HepG2 (cell line): ENCODE results near the gene TENM3. TPM values are rescaled to one million over a fixed set of nuclear protein-coding genes. Genes with fewer than 3 reads are reported as not detected.

Experiments used
- ATAC-seq: fragments of 200-7000 bp; cut with Tn5 transposase; 3 replicates; pipeline ENCODE4 v1.9.1; 2020; ENCODE audit warnings: mild to moderate bottlenecking, moderate library complexity
- BruUV-seq: library from RNA; stranded (reverse); fragments of 400-500 nt; replicated peaks from 2 replicates; lab custom pipeline; 2021; lab: Mats Ljungman, UMichigan
- CTCF ChIA-PET: fragments of 300-600 bp; formaldehyde crosslinking; extraction: SDS; loops from one replicate; lab custom pipeline; 2021; ENCODE audit warnings: low total read pairs, inconsistent platforms, low intra/inter-chr PET ratio; lab: Yijun Ruan, JAX
- POLR2A ChIA-PET: fragments of 350-600 bp; sonication (Branson Sonifier 250); formaldehyde crosslinking; loops from one replicate; lab custom pipeline; 2020; ENCODE audit warnings: antibody characterized with exemption, inconsistent platforms; lab: Yijun Ruan, JAX
- DNase-seq: peaks from one replicate; pipeline ENCODE4 v3.0.0-alpha.2; 2015; ENCODE audit warnings: low spot score
- FAIRE-seq: peaks from 3 replicates; lab custom pipeline; 2011; peaks lifted over from hg19 to GRCh38; lab: Jason Lieb, UNC
- H2AFZ ChIP-seq: one replicate; pipeline ENCODE4 v1.6.1; 2011; ENCODE audit warnings: low read length, inconsistent platforms
- H3K27ac ChIP-seq: fragments of 300-600 bp; 3 replicates; pipeline ENCODE4 v1.8.0; 2011; ENCODE audit warnings: mixed run types, mild to moderate bottlenecking, mixed read lengths, low read length, inconsistent platforms; ENCODE audit not compliant: insufficient read depth; ENCODE audit errors: extremely low read length
- H3K27me3 ChIP-seq, 2 experiments: fragments of 200-600 bp in 1 of 2; 2 replicates in 1 of 2; 3 replicates in 1 of 2; pipeline versions ENCODE4 v1.6.0 to v1.8.0; 2011; ENCODE audit warnings: low read length in 2 of 2, mild to moderate bottlenecking in 2 of 2, moderate library complexity in 2 of 2, inconsistent platforms in 1 of 2; ENCODE audit not compliant: insufficient read depth in 2 of 2, control insufficient read depth in 1 of 2
- H3K36me3 ChIP-seq, 2 experiments: fragments of 200-600 bp in 1 of 2; replicated peaks in 1 of 2; 2 replicates in 1 of 2; 3 replicates in 1 of 2; pipeline versions ENCODE4 v1.5.1 to v1.8.0; 2011; ENCODE audit warnings: low read length in 2 of 2, inconsistent platforms in 1 of 2; ENCODE audit not compliant: insufficient read depth in 2 of 2, control insufficient read depth in 1 of 2
- H3K4me1 ChIP-seq: 2 replicates; pipeline ENCODE4 v1.5.1; 2012; ENCODE audit warnings: low read length, inconsistent platforms; ENCODE audit not compliant: insufficient read depth
- H3K4me2 ChIP-seq: 2 replicates; pipeline ENCODE4 v1.6.0; 2011; ENCODE audit warnings: low read depth, low read length, inconsistent platforms
- H3K4me3 ChIP-seq, 3 experiments: fragments of 200-600 bp in 1 of 3; sonication (generic), shearing (Covaris generic) in 1 of 3; replicated peaks in 1 of 3; 2 replicates each; pipeline ENCODE4 v1.5.1; 2011 to 2016; ENCODE audit warnings: low read length in 3 of 3, inconsistent platforms in 2 of 3, low read depth in 2 of 3, mild to moderate bottlenecking in 2 of 3, control low read depth in 1 of 3, mixed read lengths in 1 of 3; ENCODE audit not compliant: insufficient read depth in 1 of 3
- H3K79me2 ChIP-seq: one replicate; pipeline ENCODE4 v1.6.1; 2011; ENCODE audit warnings: low read length, inconsistent platforms; ENCODE audit not compliant: insufficient read depth
- H3K9ac ChIP-seq: 2 replicates; pipeline ENCODE4 v1.6.0; 2011; ENCODE audit warnings: mild to moderate bottlenecking, low read depth, low read length, inconsistent platforms; ENCODE audit not compliant: insufficient read depth
- H3K9me3 ChIP-seq: 2 replicates; pipeline ENCODE4 v1.5.1; 2012; ENCODE audit warnings: mild to moderate bottlenecking, low read length
- H4K20me1 ChIP-seq: 2 replicates; pipeline ENCODE4 v1.6.0; 2011; ENCODE audit warnings: inconsistent platforms, mild to moderate bottlenecking, low read length, moderate library complexity; ENCODE audit not compliant: insufficient read depth
- DPF2 ChIP-seq: sonication (generic); formaldehyde crosslinking; IDR thresholded peaks from 2 replicates; pipeline ENCODE4 v1.4.0; 2020; ENCODE audit warnings: mild to moderate bottlenecking, low read depth, missing genetic modification reagents, borderline replicate concordance
- MIER2 ChIP-seq: IDR thresholded peaks from 2 replicates; pipeline ENCODE4 v1.6.1; 2016; ENCODE audit warnings: missing biosample characterization, missing genetic modification reagents
- NFIC ChIP-seq: IDR thresholded peaks from 2 replicates; pipeline ENCODE4 v1.6.1; 2012; ENCODE audit warnings: mild to moderate bottlenecking, low read length, inconsistent platforms
- PITX1 ChIP-seq: sonication (generic); formaldehyde crosslinking; IDR thresholded peaks from 2 replicates; pipeline ENCODE4 v1.5.1; 2020; ENCODE audit warnings: mild to moderate bottlenecking, missing genetic modification reagents
- REL ChIP-seq: sonication (generic); formaldehyde crosslinking; conservative IDR thresholded peaks from 2 replicates; pipeline ENCODE4 v1.8.0; 2022; ENCODE audit warnings: mild to moderate bottlenecking, missing genetic modification reagents, moderate library complexity
- SAP130 ChIP-seq: IDR thresholded peaks from 2 replicates; pipeline ENCODE4 v1.6.1; 2016; ENCODE audit warnings: low read depth
- SPEN ChIP-seq: sonication (generic); formaldehyde crosslinking; IDR thresholded peaks from 2 replicates; pipeline ENCODE4 v1.5.1; 2020; ENCODE audit warnings: low read depth, mild to moderate bottlenecking, missing genetic modification reagents
- TOPORS ChIP-seq: sonication (generic); formaldehyde crosslinking; IDR thresholded peaks from 2 replicates; pipeline ENCODE4 v1.8.0; 2023; ENCODE audit warnings: mild to moderate bottlenecking, missing genetic modification reagents
- ZNF652 ChIP-seq: IDR thresholded peaks from 2 replicates; pipeline ENCODE4 v1.6.1; 2016; ENCODE audit warnings: low read depth, borderline replicate concordance
- ZNF761 ChIP-seq: sonication (generic); formaldehyde crosslinking; conservative IDR thresholded peaks from 2 replicates; pipeline ENCODE4 v1.4.0; 2020; ENCODE audit warnings: mild to moderate bottlenecking, missing genetic modification reagents
- WGBS: methylation state at CpG from one replicate; pipeline ENCODE4 v1.1.6; 2017; ENCODE audit warnings: low lambda C conversion rate; 5-methylcytosine and 5-hydroxymethylcytosine counted together
- in situ Hi-C: cut with HindIII; loops from 2 replicates; pipeline ENCODE4 v1.10.0; 2017; ENCODE audit warnings: low pct_unique_long_range_greater_than_20kb; ENCODE audit not compliant: extremely low pct_ligation_motif_present
- intact Hi-C: fragments of 100-400 bp; cut with micrococcal nuclease; formaldehyde crosslinking; loops from one replicate; pipeline ENCODE4 v1.10.0; 2022; ENCODE audit not compliant: unreplicated experiment
- polyA plus RNA-seq, 8 experiments: library from polyadenylated mRNA; depleted of rRNA in 3 of 8; stranded (reverse) in 7 of 8; unstranded in 1 of 8; fragments of >200 nt; fragmentation: Illumina TruSeq in 4 of 8; extraction: Trizol in 4 of 8; gene quantifications; 2 replicates each; pipeline versions ENCODE4 v1.2.1 to v1.2.3, GENCODE V29; 2011 to 2016; ENCODE audit warnings: low read depth in 4 of 8, missing spikeins in 1 of 8, mixed read lengths in 1 of 8; ENCODE audit not compliant: insufficient read depth in 1 of 8
- total RNA-seq, 5 experiments: library from RNA; depleted of rRNA; stranded (reverse); fragments of >200 nt; fragmentation: Illumina TruSeq; extraction: Trizol; gene quantifications; 2 replicates each; pipeline ENCODE4 v1.2.3, GENCODE V29; 2016; ENCODE audit warnings: low read depth in 1 of 5
- TF ChIP-seq, protein P1 (sequence below): sonication (generic); formaldehyde crosslinking; IDR thresholded peaks from 2 replicates; pipeline ENCODE4 v1.4.0; 2020; ENCODE audit warnings: missing genetic modification reagents, borderline replicate concordance
- TF ChIP-seq, protein P2 (sequence below): sonication (generic); formaldehyde crosslinking; IDR thresholded peaks from 2 replicates; pipeline ENCODE4 v1.8.0; 2023; ENCODE audit warnings: mild to moderate bottlenecking, missing genetic modification reagents
- TF ChIP-seq, protein P3 (sequence below): sonication (generic); formaldehyde crosslinking; IDR thresholded peaks from 2 replicates; pipeline ENCODE4 v1.5.1; 2020; ENCODE audit warnings: mild to moderate bottlenecking, missing genetic modification reagents, moderate library complexity
- TF ChIP-seq, protein P4 (sequence below): sonication (generic); formaldehyde crosslinking; IDR thresholded peaks from 2 replicates; pipeline ENCODE4 v1.5.1; 2020; ENCODE audit warnings: missing genetic modification reagents, mild to moderate bottlenecking, borderline replicate concordance

Gene TENM3
- total and polyA plus RNA-seq, 2 of the 13 experiments (the other 11 are each of a cell fraction or from before 2014, with no cell fraction given): 0.04 TPM; not detected in 1

DNA sequence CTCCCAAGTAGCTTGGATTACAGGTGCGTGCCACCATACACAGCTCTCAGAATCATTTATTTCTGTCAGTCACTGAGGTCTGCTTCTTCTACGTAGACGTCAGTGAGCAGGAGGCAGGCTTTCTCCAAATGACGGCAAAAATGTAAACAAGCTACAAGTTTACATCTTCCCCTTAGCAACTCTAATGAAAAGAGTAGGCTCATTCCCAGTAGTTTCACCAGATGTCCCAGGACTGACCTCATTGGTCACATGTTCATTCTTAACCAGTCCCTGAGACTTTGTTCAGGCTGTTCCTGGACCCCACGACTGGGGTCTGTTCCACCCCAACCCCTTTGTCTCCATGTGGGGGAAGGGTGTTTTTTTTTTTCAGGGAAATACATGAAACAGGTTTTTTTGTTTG is 67.1 kb downstream of the TENM3 start:
- ChIA-PET POLR2A (no interaction called here), CTCF (no interaction called here)
- in situ Hi-C loops (no loop called here), intact Hi-C loops (no loop called here)
- 50% methylated on average over 5 of the region's 5 CpGs for WGBS
- H3K27ac ChIP-seq: no peak overlapping the region
- FAIRE-seq (no peak), ATAC-seq (no peak), DNase-seq (no peak)
- H2AFZ ChIP-seq: no peak overlapping the region
- peaks cover 8% of the 10 kb centered on the region; the same call in 1 of the 2 replicates for H3K9me3 ChIP-seq
- no peak overlapping the region for H3K4me2 ChIP-seq
- no TSS peak for BruUV-seq
- no peak overlapping the region for H3K4me3 ChIP-seq
- no peaks in the 10 kb centered on the region for H3K27me3 ChIP-seq
- H4K20me1 ChIP-seq: no peaks in the 10 kb centered on the region
- no peaks in the 10 kb centered on the region for H3K79me2 ChIP-seq
- no peaks in the 10 kb centered on the region for H3K4me1 ChIP-seq
- no peaks in the 10 kb centered on the region for H3K36me3 ChIP-seq
- H3K9ac ChIP-seq: no peak overlapping the region
- TF ChIP-seq, protein P1, sequence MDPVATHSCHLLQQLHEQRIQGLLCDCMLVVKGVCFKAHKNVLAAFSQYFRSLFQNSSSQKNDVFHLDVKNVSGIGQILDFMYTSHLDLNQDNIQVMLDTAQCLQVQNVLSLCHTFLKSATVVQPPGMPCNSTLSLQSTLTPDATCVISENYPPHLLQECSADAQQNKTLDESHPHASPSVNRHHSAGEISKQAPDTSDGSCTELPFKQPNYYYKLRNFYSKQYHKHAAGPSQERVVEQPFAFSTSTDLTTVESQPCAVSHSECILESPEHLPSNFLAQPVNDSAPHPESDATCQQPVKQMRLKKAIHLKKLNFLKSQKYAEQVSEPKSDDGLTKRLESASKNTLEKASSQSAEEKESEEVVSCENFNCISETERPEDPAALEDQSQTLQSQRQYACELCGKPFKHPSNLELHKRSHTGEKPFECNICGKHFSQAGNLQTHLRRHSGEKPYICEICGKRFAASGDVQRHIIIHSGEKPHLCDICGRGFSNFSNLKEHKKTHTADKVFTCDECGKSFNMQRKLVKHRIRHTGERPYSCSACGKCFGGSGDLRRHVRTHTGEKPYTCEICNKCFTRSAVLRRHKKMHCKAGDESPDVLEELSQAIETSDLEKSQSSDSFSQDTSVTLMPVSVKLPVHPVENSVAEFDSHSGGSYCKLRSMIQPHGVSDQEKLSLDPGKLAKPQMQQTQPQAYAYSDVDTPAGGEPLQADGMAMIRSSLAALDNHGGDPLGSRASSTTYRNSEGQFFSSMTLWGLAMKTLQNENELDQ: no peak
- TF ChIP-seq MIER2 (CRISPR knock-in tag) (no peak), SAP130 (no peak), DPF2 (CRISPR knock-in tag) (no peak), REL (CRISPR knock-in tag) (no peak)

DNA sequence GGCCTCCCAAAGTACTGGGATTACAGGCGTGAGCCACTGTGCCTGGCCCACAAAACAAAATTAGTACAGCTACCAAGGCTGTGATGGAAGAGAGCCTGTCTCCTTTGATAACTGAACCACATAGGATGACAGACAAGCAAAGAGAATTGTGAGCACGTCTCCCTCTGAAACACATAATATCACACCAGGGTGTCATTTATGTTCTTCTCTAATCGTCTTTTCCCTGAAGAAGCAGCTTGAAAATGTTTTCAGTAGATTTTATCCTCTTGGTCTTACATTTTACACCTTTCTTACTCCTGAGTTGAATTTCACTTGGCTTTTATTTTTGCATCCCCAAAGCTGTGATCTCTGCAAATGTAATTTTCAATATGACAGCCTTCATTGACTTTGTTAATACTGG is 67.8 kb downstream of the TENM3 start:
- BruUV-seq: no TSS peak
- POLR2A ChIA-PET: no interaction called here
- 11% methylated on average over 3 of the region's 3 CpGs for WGBS
- Histone ChIP-seq H3K9me3 (peaks cover 8% of the 10 kb centered on the region; the same call in 1 of the 2 replicates), H3K27ac (no peak overlapping the region), H3K9ac (no peak overlapping the region), H3K4me3 (no peak overlapping the region), H3K27me3 (no peaks in the 10 kb centered on the region), H3K36me3 (no peaks in the 10 kb centered on the region), H3K79me2 (no peaks in the 10 kb centered on the region), H3K4me2 (no peak overlapping the region), H2AFZ (no peak overlapping the region), H3K4me1 (no peaks in the 10 kb centered on the region), H4K20me1 (no peaks in the 10 kb centered on the region)
- ATAC-seq (no peak), DNase-seq (no peak), FAIRE-seq (no peak)
- intact Hi-C loops (no loop called here), in situ Hi-C loops (no loop called here)
- CTCF ChIA-PET: no interaction called here
- TF ChIP-seq, protein P2, sequence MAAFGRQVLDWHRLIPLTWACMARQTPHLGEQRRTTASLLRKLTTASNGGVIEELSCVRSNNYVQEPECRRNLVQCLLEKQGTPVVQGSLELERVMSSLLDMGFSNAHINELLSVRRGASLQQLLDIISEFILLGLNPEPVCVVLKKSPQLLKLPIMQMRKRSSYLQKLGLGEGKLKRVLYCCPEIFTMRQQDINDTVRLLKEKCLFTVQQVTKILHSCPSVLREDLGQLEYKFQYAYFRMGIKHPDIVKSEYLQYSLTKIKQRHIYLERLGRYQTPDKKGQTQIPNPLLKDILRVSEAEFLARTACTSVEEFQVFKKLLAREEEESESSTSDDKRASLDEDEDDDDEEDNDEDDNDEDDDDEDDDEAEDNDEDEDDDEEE (CRISPR knock-in tag): no peak
- TF ChIP-seq SPEN (no peak), ZNF761 (CRISPR knock-in tag) (no peak), PITX1 (no peak), TOPORS (CRISPR knock-in tag) (no peak), NFIC (no peak), ZNF652 (CRISPR knock-in tag) (no peak)
- TF ChIP-seq, protein P3, sequence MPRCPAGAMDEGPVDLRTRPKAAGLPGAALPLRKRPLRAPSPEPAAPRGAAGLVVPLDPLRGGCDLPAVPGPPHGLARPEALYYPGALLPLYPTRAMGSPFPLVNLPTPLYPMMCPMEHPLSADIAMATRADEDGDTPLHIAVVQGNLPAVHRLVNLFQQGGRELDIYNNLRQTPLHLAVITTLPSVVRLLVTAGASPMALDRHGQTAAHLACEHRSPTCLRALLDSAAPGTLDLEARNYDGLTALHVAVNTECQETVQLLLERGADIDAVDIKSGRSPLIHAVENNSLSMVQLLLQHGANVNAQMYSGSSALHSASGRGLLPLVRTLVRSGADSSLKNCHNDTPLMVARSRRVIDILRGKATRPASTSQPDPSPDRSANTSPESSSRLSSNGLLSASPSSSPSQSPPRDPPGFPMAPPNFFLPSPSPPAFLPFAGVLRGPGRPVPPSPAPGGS (CRISPR knock-in tag): no peak
- TF ChIP-seq, protein P4, sequence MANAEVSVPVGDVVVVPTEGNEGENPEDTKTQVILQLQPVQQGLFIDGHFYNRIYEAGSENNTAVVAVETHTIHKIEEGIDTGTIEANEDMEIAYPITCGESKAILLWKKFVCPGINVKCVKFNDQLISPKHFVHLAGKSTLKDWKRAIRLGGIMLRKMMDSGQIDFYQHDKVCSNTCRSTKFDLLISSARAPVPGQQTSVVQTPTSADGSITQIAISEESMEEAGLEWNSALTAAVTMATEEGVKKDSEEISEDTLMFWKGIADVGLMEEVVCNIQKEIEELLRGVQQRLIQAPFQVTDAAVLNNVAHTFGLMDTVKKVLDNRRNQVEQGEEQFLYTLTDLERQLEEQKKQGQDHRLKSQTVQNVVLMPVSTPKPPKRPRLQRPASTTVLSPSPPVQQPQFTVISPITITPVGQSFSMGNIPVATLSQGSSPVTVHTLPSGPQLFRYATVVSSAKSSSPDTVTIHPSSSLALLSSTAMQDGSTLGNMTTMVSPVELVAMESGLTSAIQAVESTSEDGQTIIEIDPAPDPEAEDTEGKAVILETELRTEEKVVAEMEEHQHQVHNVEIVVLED (CRISPR knock-in tag): no peak
